Stimulated activated CD4-positive, alpha-beta T cell treated with anti-CD3 and anti-CD28 coated beads, Interleukin-1b, Interleukin-23, amount 100 ng/mL, for 24 hours (primary cell): ENCODE measurements around the gene CALR3.
"Not testable (repeated sequence)": the region's sequence is repeated elsewhere in the genome, so short reads cannot be mapped to it uniquely, and the experiment has no call there.

Experiments used
- DNase-seq, 4 experiments: peaks; one replicate each; pipeline ENCODE4 v3.0.0-alpha.2; 2020; ENCODE audit warnings: low read depth in 4 of 4, low spot score in 1 of 4

Gene CALR3

GRCh38 chr19:16524991-16525734 lies 29.2 kb upstream of the CALR3 start:
- no peak for DNase-seq

DNA sequence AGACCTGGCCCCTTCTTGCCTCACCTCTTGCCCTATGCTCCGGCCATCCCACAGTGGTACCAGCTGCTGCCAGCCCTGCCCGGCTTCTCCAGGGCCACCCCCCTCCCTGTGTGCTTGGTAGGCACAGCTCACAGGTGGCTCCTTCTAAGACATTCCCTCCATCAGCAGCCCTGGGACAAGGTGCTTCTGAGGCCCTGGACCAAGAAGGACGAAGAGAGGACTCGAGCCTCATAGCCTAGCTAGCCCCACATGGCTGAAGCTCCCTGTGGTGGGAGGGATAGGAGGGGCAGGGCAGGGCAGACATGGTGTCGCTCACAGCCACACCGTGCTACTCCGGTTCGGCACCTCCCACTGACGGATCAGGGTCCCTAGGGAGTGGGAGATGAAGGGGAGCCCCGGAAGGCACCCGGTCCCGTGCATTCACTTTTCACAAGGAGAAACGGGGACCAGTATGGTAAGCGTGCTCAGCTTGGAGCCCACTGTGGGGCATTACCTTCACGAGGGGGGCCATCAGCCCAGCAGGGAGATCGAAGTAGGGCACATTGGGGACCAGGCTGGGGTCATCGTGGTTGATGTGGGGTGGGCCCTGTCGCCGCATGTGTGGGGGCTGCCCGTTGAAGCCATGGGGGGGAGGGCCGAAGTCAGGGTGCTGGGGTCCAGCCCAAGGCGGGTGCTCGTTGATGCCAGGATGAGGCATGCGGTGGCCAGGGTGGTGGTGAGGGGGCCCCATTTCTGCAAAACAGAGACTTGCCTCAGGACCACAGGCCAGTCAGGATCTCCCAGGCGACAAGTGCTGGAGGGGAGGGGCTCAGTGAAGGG lies 26.8 kb upstream of the CALR3 start:
- DNase-seq: no peak

DNA sequence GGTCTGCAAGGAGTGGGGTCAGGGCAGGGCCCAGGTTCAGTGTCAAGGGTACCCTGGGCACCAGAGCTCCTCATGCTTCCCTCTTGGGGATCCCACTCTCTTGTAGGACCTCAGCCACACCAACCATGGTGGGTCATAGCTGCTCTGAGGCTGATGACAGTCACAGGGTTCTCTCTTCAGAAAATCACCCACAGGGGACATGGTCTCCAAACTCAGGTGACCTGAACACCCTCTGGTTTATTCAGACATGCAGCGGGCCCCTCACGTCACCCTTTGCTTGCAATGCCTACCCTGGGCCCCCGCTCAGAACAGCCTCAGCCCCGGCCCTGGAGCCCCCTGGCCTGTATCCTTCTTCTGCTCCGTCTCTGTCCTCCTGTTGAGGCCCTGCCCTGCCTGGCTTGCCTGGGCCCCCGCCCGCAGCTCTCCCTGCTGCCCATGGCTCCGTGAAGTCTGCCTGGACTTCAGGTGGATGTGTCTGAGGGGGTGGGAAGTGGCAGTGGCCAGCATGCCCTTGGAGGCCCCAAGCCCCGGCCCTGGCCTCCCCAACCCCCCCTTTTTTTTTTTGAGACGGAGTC lies 25.8 kb upstream of the CALR3 start:
- no peak for DNase-seq

DNA sequence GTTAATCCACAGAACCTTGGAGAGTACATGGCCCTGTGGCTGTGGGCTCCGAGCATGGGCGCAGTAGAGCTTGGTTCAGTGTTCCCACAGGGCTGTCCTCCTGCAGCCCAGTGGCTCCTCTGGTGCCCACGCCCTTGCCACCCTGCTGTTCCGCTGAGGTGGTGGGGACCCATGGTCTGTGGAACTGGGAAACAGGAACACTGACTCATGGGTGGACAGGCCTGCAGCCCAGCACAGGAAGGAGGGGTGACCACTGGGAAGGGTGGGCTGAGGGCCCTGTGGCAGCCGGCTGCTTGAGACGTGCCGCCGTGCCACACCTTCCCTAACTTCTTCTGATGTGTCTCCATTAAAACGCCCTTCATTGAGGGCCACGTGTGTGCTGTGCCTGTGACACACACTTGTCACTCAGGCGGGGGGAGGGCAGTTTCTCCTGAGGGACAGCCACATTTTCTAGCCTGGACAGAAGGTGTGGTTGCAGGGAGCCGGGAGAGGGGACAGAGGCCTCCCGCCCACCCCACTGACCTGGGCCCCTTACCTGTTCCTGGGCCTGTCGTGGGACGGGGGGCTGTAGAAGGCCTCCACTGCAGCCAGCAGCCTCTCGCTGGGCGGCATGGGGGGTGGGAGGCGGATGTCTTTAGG lies 25.1 kb upstream of the CALR3 start:
- DNase-seq: no peak

GRCh38 chr19:16520074-16520973 lies 24.4 kb upstream of the CALR3 start:
- no peak for DNase-seq

- DNase-seq: no peak
Measured at GRCh38 chr19:16519230-16519687, 23.3 kb upstream of the CALR3 start.

DNA sequence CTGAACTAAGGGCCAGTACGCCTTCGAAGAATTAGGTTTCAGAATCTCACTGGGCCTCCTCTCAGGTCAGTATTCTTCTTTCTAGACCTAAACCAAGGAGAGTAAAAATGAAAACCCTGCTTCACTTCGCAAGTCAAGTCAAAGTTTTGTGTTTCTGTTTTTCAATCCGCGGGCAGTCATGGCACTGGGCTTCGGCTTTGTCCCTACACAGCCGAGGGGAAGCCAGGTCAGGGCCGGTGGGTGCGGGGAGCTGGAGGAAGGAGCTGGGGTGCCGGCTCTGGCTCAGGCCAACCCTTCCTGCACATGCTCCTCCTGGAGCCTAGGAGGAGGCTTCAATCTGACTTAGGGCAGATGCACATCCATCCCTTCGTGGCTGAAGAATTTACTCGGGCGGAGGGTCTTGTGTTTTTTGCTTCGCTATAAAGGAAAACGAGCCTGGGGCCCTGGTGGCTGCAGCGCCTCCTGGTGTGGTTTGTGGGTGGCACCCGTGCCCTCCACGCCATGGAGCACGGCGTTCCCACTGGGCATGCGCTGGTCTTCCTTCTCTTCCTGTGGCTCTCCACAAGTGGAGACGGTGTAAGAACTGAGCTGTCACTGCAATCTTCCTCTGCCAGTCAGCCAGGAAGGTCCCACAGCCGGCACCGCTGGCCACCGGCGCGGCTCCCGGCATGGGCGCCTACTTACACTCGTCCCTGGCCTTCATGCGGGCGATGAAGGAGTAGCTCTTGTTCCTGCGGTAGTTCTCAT lies 22.7 kb upstream of the CALR3 start:
- no peak for DNase-seq

DNA sequence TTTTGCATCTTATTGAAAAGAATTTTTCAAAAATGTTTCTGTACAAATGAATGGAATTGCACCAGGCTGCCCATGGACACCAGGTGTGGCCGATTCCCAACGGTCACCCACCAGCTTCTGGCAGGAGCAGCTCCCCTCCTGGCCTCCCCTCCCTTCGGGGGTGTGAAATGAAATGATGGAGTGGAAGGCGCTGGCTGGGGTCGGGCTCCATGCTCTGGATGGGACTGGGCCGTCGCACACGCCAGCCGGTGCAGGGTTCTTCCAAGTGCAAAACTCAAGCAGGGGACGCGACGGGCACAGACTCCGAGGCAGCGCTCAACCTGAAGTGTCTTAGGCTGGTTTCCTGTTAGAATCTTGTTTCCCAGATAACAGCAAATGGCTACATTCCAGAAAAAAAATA lies 22.1 kb upstream of the CALR3 start:
- no peak for DNase-seq

GRCh38 chr19:16516923-16517610 lies 21.1 kb upstream of the CALR3 start:
- no peak for DNase-seq

DNA sequence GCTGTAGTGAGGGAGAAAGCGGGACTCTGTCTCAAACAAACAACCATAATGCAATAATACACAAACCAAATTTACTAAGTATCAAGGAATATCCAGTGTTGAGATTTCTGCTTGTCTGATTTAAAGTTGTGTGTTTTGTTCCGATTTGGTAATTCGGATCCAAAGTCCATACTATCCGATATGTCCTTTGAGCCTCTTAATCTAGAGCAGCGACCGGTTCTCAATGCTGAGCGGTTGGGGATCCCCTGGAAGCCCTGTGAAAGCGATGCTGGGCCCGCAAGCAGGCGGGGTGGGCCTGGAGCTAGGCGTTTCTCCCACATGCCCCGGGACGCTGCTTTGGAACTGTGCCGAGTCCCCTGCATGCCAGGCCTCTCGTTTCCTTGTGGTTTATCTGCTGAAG lies 20.4 kb upstream of the CALR3 start:
- no peak for DNase-seq

DNA sequence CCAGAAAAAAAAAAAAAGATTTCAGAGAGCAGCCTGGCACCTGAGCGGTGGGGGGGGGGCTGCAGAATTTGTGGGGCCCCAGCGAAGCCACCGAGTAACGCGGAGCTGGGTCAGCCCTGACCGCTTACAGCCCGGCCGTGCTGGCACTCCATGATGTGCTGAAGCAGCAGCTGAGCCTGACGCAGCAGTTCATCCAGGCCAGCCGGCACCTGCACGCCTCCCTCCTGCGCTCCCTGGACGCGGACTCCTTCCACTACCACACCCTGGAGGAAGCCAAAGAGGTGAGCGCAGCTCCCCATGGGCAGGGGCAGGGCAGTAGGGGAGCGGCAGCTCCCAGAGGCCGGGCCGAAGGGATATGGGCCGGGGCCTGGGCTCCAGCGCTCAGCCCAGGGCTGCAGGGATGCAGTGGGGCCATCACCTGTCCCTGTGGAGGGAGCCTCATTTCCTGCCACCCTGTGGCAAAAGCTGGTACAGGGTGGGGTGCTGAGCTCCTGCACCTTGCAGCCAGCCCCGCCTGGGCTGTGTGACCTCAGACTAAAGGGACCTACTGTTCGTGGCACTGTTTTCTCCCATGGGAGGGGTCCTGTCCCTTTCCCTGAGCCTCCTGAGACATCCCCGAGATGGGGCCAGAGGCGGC lies 18.5 kb upstream of the CALR3 start:
- DNase-seq: no peak

GRCh38 chr19:16512611-16513010 lies 16.6 kb upstream of the CALR3 start:
- DNase-seq: not testable (repeated sequence)

- no peak for DNase-seq
Measured at GRCh38 chr19:16509141-16510061, 13.4 kb upstream of the CALR3 start.

DNA sequence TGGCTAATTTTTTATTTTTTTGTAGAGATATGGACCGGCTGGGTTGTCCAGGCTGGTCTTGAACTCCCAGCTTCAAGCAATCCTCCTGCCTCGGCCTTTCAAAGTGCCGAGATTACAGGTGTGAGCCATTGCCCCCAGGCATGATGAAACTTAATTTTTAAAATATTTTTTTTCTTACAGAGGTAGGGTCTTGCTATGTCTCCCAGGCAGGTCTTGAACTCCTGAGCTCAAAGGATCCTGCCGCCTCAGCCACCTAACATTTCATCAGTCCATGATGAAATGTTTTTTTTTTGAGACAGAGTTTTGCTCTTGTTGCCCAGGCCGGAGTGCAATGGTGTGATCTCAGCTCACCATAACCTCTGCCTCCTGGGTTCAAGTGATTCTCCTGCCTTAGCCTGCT lies 12.6 kb upstream of the CALR3 start:
- no peak for DNase-seq

- no peak for DNase-seq
Measured at GRCh38 chr19:16506961-16507360, 11.0 kb upstream of the CALR3 start.

- DNase-seq: not testable (repeated sequence)
Measured at GRCh38 chr19:16506161-16506560, 10.2 kb upstream of the CALR3 start.

DNA sequence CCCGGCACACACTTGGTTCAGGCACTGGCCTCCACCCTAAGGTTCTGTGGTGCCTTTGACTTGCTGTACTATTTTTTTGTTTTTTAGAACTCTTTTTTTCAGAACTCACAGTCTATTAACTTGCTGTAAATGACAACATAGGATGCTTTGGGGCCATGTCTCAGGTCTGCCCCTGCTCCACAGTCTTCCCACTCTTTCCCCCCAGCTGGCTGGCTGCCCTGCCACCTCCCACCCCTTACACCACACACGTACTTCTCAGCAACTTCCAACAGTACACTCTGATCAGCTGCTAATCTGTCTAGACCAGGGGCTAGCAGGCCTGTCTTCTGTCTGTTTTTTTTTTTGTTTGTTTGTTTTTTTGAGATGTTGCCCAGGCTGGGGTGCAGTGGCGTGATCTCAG lies 8.3 kb upstream of the CALR3 start:
- DNase-seq: no peak

DNA sequence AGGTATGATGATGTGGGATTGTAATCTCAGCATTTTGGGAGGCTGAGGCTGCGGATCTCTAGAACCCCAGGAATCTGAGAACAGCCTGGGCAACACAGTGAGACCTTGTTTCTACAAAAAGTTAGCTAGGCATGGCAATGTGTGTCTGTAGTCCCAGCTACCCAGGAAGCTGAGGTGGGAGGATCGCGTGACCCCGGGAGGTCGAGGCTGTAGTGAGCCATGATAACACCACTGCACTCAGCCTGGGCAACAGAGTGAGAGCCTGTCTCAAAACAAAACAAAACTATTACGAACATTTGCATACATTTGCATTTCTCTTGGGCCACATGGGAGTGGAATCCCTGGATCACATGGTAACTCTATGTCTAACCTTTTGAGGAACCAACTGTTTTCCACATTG lies 1.9 kb upstream of the CALR3 start:
- no peak for DNase-seq
